Activated CD8-positive, alpha-beta memory T cell treated with anti-CD3 and anti-CD28 coated beads, Interleukin-2, amount 10 ng/mL, durations not matched to agents 7 days and 5 days (primary cell): Measurements from ENCODE around the gene VSIG10L2. TPM values are rescaled to one million over a fixed set of nuclear protein-coding genes. Genes with fewer than 3 reads are reported as not detected.

ENCODE experiments used
- ATAC-seq: fragments of 150-1000 bp; cut with Tn5 transposase; one replicate; pipeline ENCODE4 v1.10.0; 2021; ENCODE audit warnings: moderate library complexity
- CTCF ChIA-PET: fragments of 350-600 bp; sonication (Branson Sonifier 250); formaldehyde crosslinking; loops from one replicate; lab custom pipeline; 2021; ENCODE audit warnings: antibody characterized with exemption; lab: Charles Lee
- DNase-seq: peaks from one replicate; pipeline ENCODE4 v3.0.0-alpha.2; 2020
- H3K27ac Mint-ChIP-seq: one replicate; pipeline ENCODE4 v1.8.0; 2021; ENCODE audit warnings: mild to moderate bottlenecking, mixed read lengths
- H3K27me3 Mint-ChIP-seq: one replicate; pipeline ENCODE4 v1.8.0; 2021; ENCODE audit warnings: mixed read lengths
- H3K36me3 Mint-ChIP-seq: one replicate; pipeline ENCODE4 v1.8.0; 2021; ENCODE audit warnings: mild to moderate bottlenecking, mixed read lengths
- H3K4me1 Mint-ChIP-seq: one replicate; pipeline ENCODE4 v1.8.0; 2021; ENCODE audit warnings: mixed read lengths
- H3K4me3 Mint-ChIP-seq: one replicate; pipeline ENCODE4 v1.8.0; 2021; ENCODE audit warnings: mild to moderate bottlenecking, moderate library complexity, mixed read lengths
- H3K9me3 Mint-ChIP-seq: one replicate; pipeline ENCODE4 v1.8.0; 2022; ENCODE audit warnings: low read depth, mixed read lengths
- total RNA-seq, 2 experiments: library from RNA; stranded (reverse); gene quantifications; one replicate each; pipeline ENCODE4 v1.2.3, GENCODE V29; 2021

Gene VSIG10L2
- total RNA-seq, 2 experiments from 2014 or later, result not detected

DNA sequence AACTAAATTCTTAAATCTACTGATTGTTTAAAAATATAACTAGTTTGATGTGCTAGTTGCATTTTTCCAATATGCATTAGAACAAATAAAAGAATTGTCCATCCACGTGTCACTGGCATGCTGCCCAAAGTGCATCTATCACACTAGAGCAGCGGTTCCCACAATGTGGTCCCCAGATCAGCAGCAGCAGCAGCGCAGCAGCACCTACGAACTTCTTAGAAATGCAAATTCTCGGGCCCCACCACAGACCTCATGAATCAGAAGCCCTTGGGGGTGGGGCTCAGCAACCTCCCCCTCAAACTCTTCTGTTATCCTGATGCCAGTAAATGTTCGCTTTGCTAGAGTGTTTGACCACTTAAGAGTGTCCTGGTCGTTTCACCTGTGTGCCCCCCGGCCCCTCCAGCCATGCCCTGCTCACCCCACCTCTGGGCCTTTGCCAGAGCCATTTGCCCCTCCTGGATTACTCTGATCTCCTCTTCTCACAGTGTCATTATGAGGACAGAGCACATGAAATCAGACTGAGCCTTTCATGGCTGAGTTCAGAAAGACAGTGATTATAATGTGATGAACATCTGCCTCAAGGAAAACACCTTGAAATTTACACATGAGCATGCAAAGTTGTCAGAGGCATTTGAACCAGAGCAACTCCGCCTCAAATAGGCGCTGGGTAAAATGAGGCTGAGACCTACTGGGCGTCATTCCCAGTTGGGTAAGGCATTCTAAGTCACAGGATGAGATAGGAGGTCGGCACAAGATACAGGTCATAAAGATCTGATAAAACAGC, 12.6 kb upstream of the VSIG10L2 start:
- ATAC-seq, result peak; percentile 63

DNA sequence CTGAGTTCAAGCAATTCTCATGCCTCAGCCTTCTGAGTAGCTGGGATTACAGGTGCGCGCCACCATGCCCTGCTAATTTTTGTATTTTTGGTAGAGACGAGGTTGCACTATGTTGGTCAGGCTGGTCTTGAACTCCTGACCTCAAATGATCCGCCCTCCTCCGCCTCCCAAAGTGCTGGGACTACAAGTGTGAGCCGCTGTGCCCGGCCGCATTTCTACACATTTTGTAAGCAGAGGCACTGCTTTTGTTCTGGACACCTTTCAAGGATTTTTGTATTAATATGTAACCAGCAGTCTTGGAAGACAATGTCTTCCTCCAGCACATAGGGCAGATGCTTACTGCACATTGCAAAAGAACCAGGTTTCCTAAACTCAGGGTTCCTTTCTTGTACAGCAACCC, 11.4 kb upstream of the VSIG10L2 start:
- Mint-ChIP-seq H3K36me3 (no peaks in the 10 kb centered on the region), H3K27me3 (peaks cover 29% of the 10 kb centered on the region), H3K4me1 (peaks cover 21% of the 10 kb centered on the region), H3K4me3 (no peak overlapping the region), H3K27ac (no peak overlapping the region), H3K9me3 (no peaks in the 10 kb centered on the region)
- no peak for DNase-seq
- ATAC-seq, result no peak
- CTCF ChIA-PET, result interaction anchor here (1.5 kb wide), 1 partner anchor 259 kb away, joined by 5 read pairs; no protein-coding TSS in a partner anchor

More for the DNA sequence above, 12.6 kb upstream of the VSIG10L2 start:
- DNase-seq, result peak; percentile 68
- H3K27me3 Mint-ChIP-seq, result peaks cover 37% of the 10 kb centered on the region
- no peaks in the 10 kb centered on the region for H3K36me3 Mint-ChIP-seq
- no peaks in the 10 kb centered on the region for H3K9me3 Mint-ChIP-seq
- no peak overlapping the region for H3K27ac Mint-ChIP-seq
- H3K4me3 Mint-ChIP-seq, result no peak overlapping the region
- H3K4me1 Mint-ChIP-seq, result peaks cover 13% of the 10 kb centered on the region
- CTCF ChIA-PET, result interaction anchor here (1.3 kb wide), 1 partner anchor 12 kb away, joined by 3 read pairs; the partner anchor contains the start of gene VSIG10L2

DNA sequence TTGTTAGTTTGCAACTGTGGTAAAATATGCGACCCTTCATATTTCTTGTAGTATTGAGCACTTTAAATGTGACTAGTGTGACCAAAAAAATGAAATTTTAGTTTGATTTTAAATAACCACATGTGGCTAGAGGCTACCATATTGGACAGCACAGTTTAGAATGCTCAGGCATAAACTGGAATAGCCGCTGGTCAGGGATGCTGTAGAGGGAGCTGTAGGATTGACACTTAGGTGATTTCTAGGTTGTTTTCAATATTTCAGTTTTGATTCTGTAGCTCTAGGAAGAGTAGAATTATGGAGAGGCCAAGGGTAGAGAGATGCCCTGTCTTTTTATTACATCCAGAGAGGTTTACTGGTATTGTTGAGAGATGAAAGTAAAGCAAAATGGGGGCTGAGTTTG, 10.8 kb upstream of the VSIG10L2 start:
- ATAC-seq, result no peak
- peaks cover 26% of the 10 kb centered on the region for H3K27me3 Mint-ChIP-seq
- no peaks in the 10 kb centered on the region for H3K9me3 Mint-ChIP-seq
- no peak overlapping the region for H3K4me3 Mint-ChIP-seq
- no peak for DNase-seq
- no peak overlapping the region for H3K27ac Mint-ChIP-seq
- H3K4me1 Mint-ChIP-seq, result peaks cover 21% of the 10 kb centered on the region
- CTCF ChIA-PET, result interaction anchor here (1.5 kb wide), 1 partner anchor 259 kb away, joined by 5 read pairs; no protein-coding TSS in a partner anchor
- H3K36me3 Mint-ChIP-seq, result no peaks in the 10 kb centered on the region

DNA sequence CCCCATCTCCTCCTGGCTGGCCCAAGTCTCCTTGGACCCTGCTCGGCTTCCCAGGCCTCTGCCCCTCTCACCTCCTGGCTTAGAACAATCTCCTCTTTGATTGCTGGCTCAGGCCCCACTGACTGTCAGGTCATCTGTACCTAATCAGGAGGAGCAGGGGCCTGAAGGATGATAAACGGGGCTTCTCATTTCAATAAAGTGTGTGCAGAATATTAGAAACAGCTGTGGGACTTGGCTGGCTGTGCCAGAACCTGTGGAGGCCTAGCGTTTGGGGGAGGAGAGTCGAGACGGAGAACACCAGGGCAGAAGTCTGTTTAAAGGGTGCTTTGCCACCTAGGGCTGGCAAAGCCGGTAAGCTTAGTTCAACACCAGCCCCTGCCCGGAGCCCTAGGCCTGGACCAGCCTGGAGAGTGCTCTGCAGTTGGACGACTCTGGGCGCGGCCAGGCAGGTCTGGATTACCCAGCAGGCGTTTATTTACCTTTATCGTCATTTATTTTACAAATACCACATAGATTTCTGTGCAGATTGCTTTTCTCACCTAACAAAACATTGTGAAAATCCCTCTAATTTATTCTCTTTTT, 10.1 kb upstream of the VSIG10L2 start:
- Mint-ChIP-seq H3K27ac (no peak overlapping the region), H3K4me1 (peaks cover 21% of the 10 kb centered on the region), H3K9me3 (no peaks in the 10 kb centered on the region), H3K27me3 (peaks cover 23% of the 10 kb centered on the region), H3K36me3 (no peaks in the 10 kb centered on the region), H3K4me3 (no peak overlapping the region)
- no peak for DNase-seq
- CTCF ChIA-PET, result interaction anchor here (1.0 to 1.5 kb wide), 2 partner anchors 12 to 258 kb away, joined by 3 to 5 read pairs; no protein-coding TSS in a partner anchor
- no peak for ATAC-seq

DNA sequence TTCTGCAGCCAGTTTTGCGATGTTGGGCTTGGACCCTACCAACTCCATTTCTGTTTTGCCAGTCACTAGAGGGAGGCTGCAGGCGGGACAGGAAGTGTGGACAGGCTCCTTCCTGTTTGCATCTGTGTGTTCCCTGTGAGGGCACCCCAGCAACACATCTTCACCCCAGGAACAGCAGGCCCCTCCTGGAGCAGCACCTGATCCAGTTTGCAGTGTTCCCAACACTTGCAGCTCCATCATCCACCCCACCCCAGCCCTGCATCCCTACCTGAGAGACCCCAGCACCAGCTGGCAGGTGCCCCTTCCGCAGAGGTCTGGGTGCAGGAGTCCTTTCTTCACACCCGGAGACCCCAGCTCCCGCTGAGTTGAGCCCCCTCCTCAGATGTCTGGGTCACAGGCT, 7.4 kb upstream of the VSIG10L2 start:
- peaks cover 14% of the 10 kb centered on the region for H3K4me1 Mint-ChIP-seq
- DNase-seq (no peak), ATAC-seq (no peak)
- CTCF ChIA-PET, result interaction anchor here (1.7 to 6.1 kb wide), 2 partner anchors 8 to 255 kb away, joined by 4 to 26 read pairs; no protein-coding TSS in a partner anchor
- H3K27ac Mint-ChIP-seq, result no peak overlapping the region
- H3K36me3 Mint-ChIP-seq, result no peaks in the 10 kb centered on the region
- no peak overlapping the region for H3K4me3 Mint-ChIP-seq
- H3K27me3 Mint-ChIP-seq, result peaks cover 6% of the 10 kb centered on the region
- no peaks in the 10 kb centered on the region for H3K9me3 Mint-ChIP-seq

DNA sequence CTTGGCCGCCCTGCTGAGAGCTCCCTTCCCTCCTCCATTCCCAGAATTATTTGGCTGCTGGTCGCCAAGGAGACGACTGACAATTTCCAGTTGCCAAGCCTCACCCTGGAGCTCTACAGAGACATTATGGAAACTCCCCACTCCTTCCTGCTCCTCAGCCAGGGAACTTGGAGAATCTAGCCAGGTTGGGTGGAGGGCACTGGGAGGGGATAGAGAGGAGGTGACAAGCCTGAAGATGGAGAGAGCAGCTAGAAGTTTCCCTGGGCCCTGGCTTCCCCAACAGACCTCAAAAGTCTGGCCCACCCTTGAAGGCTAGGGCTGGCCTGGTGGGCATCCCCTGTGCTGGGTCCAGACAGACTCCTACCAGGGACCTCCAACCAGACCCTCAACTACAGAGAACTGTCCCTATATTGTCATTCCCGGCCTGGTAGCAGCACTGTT, 6.7 kb upstream of the VSIG10L2 start:
- Mint-ChIP-seq H3K27me3 (peaks cover 6% of the 10 kb centered on the region), H3K4me1 (peaks cover 11% of the 10 kb centered on the region), H3K27ac (no peak overlapping the region), H3K36me3 (no peaks in the 10 kb centered on the region), H3K4me3 (no peak overlapping the region), H3K9me3 (no peaks in the 10 kb centered on the region)
- ATAC-seq (no peak), DNase-seq (no peak)
- CTCF ChIA-PET, result interaction anchor here (0.5 to 6.1 kb wide), 3 partner anchors 9 to 255 kb away, joined by 3 to 26 read pairs (median 4); no protein-coding TSS in a partner anchor

DNA sequence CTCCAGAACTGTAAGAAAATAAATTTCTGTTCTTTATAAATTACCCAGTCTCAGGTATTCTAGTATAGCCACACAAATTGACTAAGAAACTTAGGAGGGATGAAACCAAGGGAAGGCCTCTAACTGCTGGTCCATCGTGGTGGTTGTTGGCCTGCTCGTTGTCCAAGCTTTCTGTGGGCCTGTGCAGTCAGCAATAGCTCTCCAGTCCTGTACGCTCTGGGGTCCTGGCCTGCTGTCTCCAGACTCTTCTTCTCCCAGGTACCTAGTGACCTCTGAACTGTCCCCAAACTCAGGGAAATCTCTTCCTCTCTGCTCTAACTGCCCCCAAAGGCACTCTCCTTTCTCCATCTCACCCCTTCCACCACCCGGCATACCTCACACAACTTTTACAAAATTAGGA, 5.7 kb upstream of the VSIG10L2 start:
- Mint-ChIP-seq H3K4me1 (peaks cover 11% of the 10 kb centered on the region), H3K36me3 (no peaks in the 10 kb centered on the region), H3K9me3 (no peaks in the 10 kb centered on the region), H3K27me3 (peaks cover 5% of the 10 kb centered on the region), H3K27ac (no peak overlapping the region), H3K4me3 (no peak overlapping the region)
- no peak for ATAC-seq
- no peak for DNase-seq
- CTCF ChIA-PET, result interaction anchor here (1.4 to 6.1 kb wide), 2 partner anchors 253 to 258 kb away, joined by 3 to 26 read pairs; no protein-coding TSS in a partner anchor

DNA sequence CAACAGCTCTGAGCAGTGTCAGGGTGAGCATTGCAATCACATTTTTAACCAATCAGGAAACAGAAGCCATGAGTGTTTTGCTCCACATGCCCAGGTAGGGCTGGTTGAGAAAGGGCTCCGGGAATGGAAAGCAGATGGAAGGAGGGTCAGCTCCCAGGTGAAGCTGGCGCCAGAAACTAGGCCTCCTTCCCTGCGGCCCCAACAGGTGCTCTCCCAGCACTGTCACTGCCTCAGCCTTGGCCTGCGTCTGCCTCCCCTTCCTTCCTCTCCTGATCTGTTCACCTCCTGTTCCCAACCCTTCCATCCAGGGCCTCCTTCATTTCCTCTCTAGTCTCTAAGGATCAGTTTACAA, 4.6 kb upstream of the VSIG10L2 start:
- peaks cover 11% of the 10 kb centered on the region for H3K4me1 Mint-ChIP-seq
- DNase-seq (no peak), ATAC-seq (no peak)
- no peak overlapping the region for H3K4me3 Mint-ChIP-seq
- H3K36me3 Mint-ChIP-seq, result no peaks in the 10 kb centered on the region
- H3K9me3 Mint-ChIP-seq, result no peaks in the 10 kb centered on the region
- H3K27me3 Mint-ChIP-seq, result peaks cover 3% of the 10 kb centered on the region
- CTCF ChIA-PET, result interaction anchor here (1.2 to 6.1 kb wide), 6 partner anchors 9 to 257 kb away, joined by 3 to 26 read pairs (median 4); no protein-coding TSS in a partner anchor
- H3K27ac Mint-ChIP-seq, result no peak overlapping the region

DNA sequence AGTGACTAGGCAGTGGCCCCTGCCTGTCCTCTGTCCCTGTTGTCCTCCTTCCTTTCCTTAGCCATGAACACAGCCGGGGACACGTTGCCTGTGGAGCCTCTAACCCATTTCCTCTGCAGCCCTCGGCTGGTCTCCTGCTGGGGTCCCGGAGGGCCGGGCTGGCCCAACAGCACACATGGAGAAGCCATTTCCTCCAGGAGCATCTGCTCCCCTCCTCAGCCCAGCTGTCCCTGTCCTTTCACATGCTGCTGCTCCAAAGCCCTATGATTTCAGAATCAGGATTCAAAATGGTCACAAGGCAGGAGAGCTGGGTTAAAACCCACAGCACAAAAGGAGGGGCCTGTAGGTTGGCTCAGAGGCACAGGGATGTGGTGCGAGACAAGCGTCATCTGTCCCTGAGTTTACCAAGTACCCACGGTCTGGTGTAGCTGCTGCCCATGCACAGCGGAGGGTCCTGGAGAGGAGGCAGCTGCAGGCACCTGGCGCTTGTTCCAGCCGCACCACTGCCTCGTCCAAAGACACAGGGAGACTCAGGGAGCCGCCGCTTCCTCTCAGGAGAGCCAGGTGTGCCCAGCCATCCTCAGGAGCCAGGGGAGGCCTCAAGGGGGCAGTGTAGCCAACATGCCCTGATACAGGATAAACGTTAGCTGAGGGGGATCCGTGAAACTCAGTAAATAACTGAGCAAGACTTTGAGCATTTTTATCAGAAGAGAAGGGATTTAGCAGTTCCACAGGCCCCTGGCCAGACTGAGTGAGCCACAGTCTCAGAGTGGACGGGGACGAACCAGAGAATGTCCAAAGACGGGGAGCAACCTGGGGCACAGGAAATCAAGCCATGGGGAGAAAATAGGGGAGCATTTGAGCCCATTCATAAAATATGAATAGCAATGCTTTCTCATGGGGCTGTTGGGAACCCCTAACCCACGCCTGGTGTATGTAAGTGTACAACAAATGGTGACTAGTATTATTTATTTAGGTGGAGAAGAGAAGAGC, 3.9 kb upstream of the VSIG10L2 start:
- Mint-ChIP-seq H3K36me3 (no peaks in the 10 kb centered on the region), H3K9me3 (no peaks in the 10 kb centered on the region), H3K27me3 (peaks cover 3% of the 10 kb centered on the region), H3K27ac (no peak overlapping the region), H3K4me1 (peaks cover 11% of the 10 kb centered on the region), H3K4me3 (no peak overlapping the region)
- peak; percentile 58 for DNase-seq
- CTCF ChIA-PET, result interaction anchor here (0.7 to 6.1 kb wide), 12 partner anchors 10 to 263 kb away, joined by 3 to 26 read pairs (median 3); partner anchors contain the start of gene PUS3
- peak; percentile 73 for ATAC-seq

DNA sequence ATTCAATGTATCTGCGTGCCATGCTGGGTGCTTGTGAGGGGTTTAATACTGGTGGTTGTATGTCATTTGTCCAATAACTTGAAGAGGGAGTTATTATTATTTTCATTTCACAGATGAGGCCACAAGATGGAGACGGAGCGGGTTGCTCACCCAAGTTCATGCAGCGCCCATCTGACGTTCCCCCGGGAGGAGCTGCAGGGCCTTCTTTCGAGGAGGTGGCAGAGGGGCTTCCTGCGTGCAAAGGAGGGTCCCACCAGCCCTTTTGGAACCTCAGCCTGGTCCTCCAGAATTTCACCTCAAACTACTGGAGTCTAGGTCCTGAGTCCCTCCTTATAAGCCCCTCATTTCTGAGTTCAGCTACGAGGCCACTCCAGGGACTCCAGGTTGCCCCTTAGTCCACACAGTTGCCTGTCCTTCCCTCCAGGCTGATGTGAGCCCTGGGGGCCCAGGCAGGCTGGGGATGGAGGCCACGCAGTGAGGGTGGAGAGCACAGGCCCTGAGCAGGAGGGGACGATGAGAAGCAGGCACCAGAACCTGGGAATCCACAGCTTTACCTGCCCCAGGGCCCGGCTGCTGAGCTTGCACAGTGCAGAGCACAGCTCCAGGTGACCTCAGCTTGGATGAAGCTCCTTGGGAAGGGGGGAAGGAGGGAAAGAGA, 2.9 kb upstream of the VSIG10L2 start:
- Mint-ChIP-seq H3K4me3 (no peak overlapping the region), H3K27me3 (peaks cover 3% of the 10 kb centered on the region), H3K4me1 (peaks cover 11% of the 10 kb centered on the region), H3K36me3 (no peaks in the 10 kb centered on the region), H3K27ac (no peak overlapping the region), H3K9me3 (no peaks in the 10 kb centered on the region)
- ATAC-seq, result no peak
- DNase-seq, result no peak
- CTCF ChIA-PET, result interaction anchor here (0.7 to 6.1 kb wide), 8 partner anchors 12 to 262 kb away, joined by 3 to 26 read pairs (median 3); partner anchors contain the start of gene PUS3

DNA sequence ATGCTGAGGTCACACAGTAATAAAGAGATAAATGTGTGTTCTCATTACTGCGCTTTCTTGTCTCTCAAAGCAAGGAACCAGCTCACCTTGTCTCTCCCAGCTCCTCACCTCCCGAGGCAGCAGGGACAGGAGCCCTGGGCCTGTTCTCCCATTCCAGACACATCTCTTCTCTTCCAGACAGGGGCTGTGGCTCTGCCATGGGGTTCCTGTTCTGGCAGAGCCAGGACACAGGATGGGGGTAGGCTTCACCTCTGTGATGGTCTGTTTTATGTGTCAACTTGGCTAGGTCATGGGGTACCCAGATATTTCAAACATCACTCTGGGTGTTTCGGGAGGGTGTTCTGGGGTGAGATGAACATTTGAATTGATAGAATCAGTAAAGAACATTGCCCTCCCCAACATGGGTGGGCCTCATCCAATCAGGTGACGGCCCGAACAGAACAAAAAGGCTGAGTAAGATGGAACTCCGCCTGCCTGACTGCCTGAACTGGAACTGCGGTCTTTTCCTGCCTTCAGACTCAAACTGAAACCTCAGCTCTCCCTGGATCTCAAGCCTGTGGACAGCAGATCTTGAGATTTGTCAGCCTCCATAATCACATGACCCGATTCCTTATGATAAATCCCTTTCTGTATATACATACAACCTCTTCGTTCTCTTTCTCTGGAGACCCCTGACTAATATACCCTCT, 2.0 kb upstream of the VSIG10L2 start:
- Mint-ChIP-seq H3K27ac (no peak overlapping the region), H3K27me3 (peaks cover 3% of the 10 kb centered on the region), H3K4me3 (no peak overlapping the region), H3K9me3 (no peaks in the 10 kb centered on the region), H3K4me1 (peaks cover 4% of the 10 kb centered on the region), H3K36me3 (no peaks in the 10 kb centered on the region)
- DNase-seq (no peak), ATAC-seq (no peak)
- CTCF ChIA-PET, result interaction anchor here (1.0 to 6.1 kb wide), 3 partner anchors 12 to 254 kb away, joined by 3 to 26 read pairs (median 6); no protein-coding TSS in a partner anchor
